Esophagus muscularis mucosa (tissue), 4 donors: ENCODE measurements around the gene GPRIN3. TPM values are rescaled to one million over a fixed set of nuclear protein-coding genes. Genes with fewer than 3 reads are reported as not detected.

Source experiments
- DNase-seq: peaks from one replicate; pipeline ENCODE4 v3.0.0-alpha.2; 2017; ENCODE audit errors: extremely low spot score
- H3K27ac ChIP-seq, 4 donors: fragments of 200-600 bp; sonication (generic); replicated peaks in 1 of 4; 1 replicate in 3 of 4; 2 replicates in 1 of 4; pipeline ENCODE4 v1.5.1; 2016 to 2019; ENCODE audit warnings: mild to moderate bottlenecking in 1 of 4
- H3K27me3 ChIP-seq, 4 donors: fragments of 200-600 bp; sonication (generic); one replicate each; pipeline versions ENCODE4 v1.5.1 to v1.6.0; 2016 to 2019
- H3K36me3 ChIP-seq, 4 donors: fragments of 200-600 bp; sonication (generic); one replicate each; pipeline ENCODE4 v1.5.1; 2016 to 2019
- H3K4me1 ChIP-seq, 4 donors: fragments of 200-600 bp; sonication (generic); one replicate each; pipeline ENCODE4 v1.5.1; 2016 to 2019
- H3K4me3 ChIP-seq, 4 donors: fragments of 200-600 bp; sonication (generic); 1 replicate in 2 of 4; 2 replicates in 2 of 4; pipeline ENCODE4 v1.5.1; 2016 to 2019; ENCODE audit warnings: mild to moderate bottlenecking in 4 of 4, moderate library complexity in 1 of 4
- H3K9me3 ChIP-seq, 4 donors: fragments of 200-600 bp; sonication (generic); 1 replicate in 3 of 4; 2 replicates in 1 of 4; pipeline ENCODE4 v1.5.1; 2016 to 2019
- CTCF ChIP-seq, 3 experiments: fragments of 200-600 bp in 2 of 3; fragments of 450-650 bp in 1 of 3; sonication (generic) in 2 of 3; IDR thresholded peaks; one replicate each; pipeline ENCODE4 v1.5.1; 2017 to 2019; ENCODE audit warnings: antibody characterized with exemption in 3 of 3, mild to moderate bottlenecking in 2 of 3, moderate library complexity in 1 of 3
- EP300 ChIP-seq: sonication (generic); formaldehyde crosslinking; IDR thresholded peaks from one replicate; pipeline ENCODE4 v1.6.1; 2017; ENCODE audit warnings: antibody characterized with exemption
- POLR2A ChIP-seq: fragments of 450-650 bp; IDR thresholded peaks from one replicate; pipeline ENCODE4 v1.6.1; 2017; ENCODE audit warnings: antibody characterized with exemption, moderate library complexity, mild to moderate bottlenecking, low read depth
- POLR2AphosphoS5 ChIP-seq, 2 donors: sonication (generic); formaldehyde crosslinking; IDR thresholded peaks; one replicate each; pipeline ENCODE4 v1.6.1; 2017; ENCODE audit warnings: antibody characterized with exemption in 2 of 2
- WGBS: methylation state at CpG from one replicate; pipeline ENCODE4 v1.1.5; 2018; 5-methylcytosine and 5-hydroxymethylcytosine counted together
- intact Hi-C: fragments of 100-400 bp; cut with DNase I; formaldehyde crosslinking; loops from one replicate; pipeline ENCODE4 v1.15.1; 2023
- total RNA-seq, 4 donors: library from RNA; depleted of rRNA; stranded (reverse); fragments of >200 nt; gene quantifications; one replicate each; pipeline versions ENCODE4 v1.1.0 to v1.2.1, GENCODE V29; 2016

Gene GPRIN3
- total RNA-seq, 4 donors from 2014 or later = 2.5 to 3.6 (median 2.8) TPM

DNA sequence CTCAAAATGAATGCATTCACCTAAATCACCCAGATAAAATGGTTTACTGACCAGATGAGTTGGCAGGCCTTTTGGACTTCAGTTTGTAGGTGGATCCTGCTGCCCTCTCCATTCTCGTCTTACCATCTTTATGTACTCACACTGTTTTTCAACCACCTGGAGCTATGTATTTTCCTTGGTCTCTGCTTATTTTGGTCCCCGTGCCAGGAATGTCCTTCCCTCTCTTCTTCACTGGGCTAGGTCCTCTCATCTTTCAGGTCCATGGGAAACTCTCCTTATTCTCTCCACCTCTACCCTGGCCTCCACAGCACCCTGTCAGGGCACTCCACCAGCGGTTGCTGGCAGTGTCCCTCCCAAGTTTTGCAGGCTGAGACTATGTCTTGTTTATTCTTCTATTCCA is 2.6 kb downstream of the GPRIN3 start:
- DNase-seq = no peak
- H3K4me1 ChIP-seq = peaks cover 7 to 40% (median 21%) of the 10 kb centered on the region in 4 donors
- peak overlapping the region in 1 of 4 donors; percentile 80 for H3K4me3 ChIP-seq
- H3K9me3 ChIP-seq = no peaks in the 10 kb centered on the region
- WGBS = 79% methylated on average over 3 of the region's 3 CpGs
- H3K27ac ChIP-seq = no peak overlapping the region
- intact Hi-C loops = no loop called here
- TF ChIP-seq EP300 = no peak
- TF ChIP-seq POLR2AphosphoS5 (IDR thresholded peaks at IDR 0.05) = no peak
- TF ChIP-seq POLR2A = no peak
- no peak for TF ChIP-seq CTCF (IDR thresholded peaks at IDR 0.05)
- H3K36me3 ChIP-seq = no peaks in the 10 kb centered on the region
- H3K27me3 ChIP-seq = no peaks in the 10 kb centered on the region

DNA sequence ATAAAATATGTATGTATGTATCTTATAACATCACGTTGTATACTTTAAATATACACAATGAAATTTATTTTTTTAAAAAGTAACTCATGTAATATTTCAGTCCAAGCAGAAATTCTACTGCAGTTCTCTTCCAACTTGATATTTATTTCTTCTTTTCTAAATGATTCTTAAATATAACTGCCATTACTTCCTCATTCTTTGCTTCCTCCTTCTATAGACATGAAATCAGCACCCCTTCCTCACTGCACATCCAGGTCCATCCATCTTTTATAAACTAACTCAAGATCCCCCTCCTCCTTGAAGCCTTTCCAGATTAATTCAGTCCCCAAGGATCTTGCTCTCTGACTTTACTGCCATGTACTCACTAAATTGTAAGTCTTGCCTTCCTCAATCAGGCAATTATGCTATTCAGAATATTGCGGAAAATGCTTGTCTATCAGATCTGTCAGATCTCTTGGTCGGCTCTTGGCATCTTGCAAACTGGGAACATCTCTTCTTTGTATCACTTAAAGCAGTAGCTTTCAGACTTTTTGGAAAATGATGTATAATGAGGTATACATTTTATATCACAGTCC is 3.7 kb downstream of the GPRIN3 start:
- Histone ChIP-seq H3K27ac (no peak overlapping the region), H3K27me3 (no peaks in the 10 kb centered on the region), H3K9me3 (no peaks in the 10 kb centered on the region), H3K4me3 (no peak overlapping the region), H3K4me1 (peaks cover 7 to 41% (median 21%) of the 10 kb centered on the region in 4 donors), H3K36me3 (no peaks in the 10 kb centered on the region)
- TF ChIP-seq POLR2A (no peak), CTCF (IDR thresholded peaks at IDR 0.05) (no peak), POLR2AphosphoS5 (IDR thresholded peaks at IDR 0.05) (no peak)
- intact Hi-C loops = no loop called here
- DNase-seq = no peak
- 86% methylated on average over 3 of the region's 3 CpGs for WGBS

DNA sequence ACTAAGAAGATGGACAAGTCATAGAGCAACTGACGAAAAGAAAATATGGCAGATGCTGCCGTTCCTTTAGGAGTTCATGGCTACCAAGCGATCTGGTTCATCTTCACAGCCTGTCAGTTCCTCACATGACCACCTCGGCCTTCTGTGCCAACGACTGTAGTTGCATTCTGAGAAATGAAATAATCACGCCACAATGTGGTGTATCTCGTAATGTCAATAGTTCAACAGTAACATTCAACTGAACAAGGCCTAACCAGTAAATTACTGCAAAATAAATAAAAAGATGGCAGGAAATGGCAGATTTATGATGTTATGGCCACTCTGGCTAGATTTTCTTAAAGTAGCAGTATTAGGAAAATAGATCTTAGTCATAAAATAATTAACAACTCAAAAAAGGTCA is 4.4 kb downstream of the GPRIN3 start:
- DNase-seq = no peak
- no peaks in the 10 kb centered on the region for H3K27me3 ChIP-seq
- WGBS = 87% methylated on average over 7 of the region's 7 CpGs
- TF ChIP-seq POLR2AphosphoS5 (IDR thresholded peaks at IDR 0.05) (no peak), CTCF (IDR thresholded peaks at IDR 0.05) (no peak), EP300 (no peak), POLR2A (no peak)
- peaks cover 4 to 42% (median 21%) of the 10 kb centered on the region in 4 donors for H3K4me1 ChIP-seq
- H3K9me3 ChIP-seq = no peaks in the 10 kb centered on the region
- intact Hi-C loops = no loop called here
- no peak overlapping the region for H3K27ac ChIP-seq
- H3K4me3 ChIP-seq = no peak overlapping the region
- no peaks in the 10 kb centered on the region for H3K36me3 ChIP-seq

DNA sequence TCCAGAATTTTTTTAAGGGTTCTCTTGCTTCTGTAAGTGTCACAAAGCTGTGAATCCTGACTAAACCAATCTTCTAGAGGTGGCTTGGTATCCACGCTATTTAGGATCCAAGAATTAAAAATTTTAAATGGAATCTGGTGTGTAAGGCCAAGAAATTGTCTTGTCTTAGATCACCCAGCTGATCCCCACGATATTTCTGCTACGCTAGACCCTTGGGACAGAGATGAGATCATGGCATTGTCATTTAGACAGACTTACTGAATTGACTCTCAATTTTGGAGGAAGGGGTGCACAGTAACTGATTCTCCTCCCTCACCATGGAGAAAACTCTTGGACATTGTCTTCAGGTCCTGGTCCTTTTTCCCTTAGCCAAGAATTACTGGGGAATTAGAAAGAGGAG is 5.7 kb downstream of the GPRIN3 start:
- 90% methylated on average over 3 of the region's 3 CpGs for WGBS
- no peak for TF ChIP-seq EP300
- no peak for TF ChIP-seq POLR2AphosphoS5 (IDR thresholded peaks at IDR 0.05)
- TF ChIP-seq POLR2A = no peak
- no peak for TF ChIP-seq CTCF (IDR thresholded peaks at IDR 0.05)
- H3K27ac ChIP-seq = peak overlapping the region in 1 of 4 donors; percentile 31
- H3K9me3 ChIP-seq = no peaks in the 10 kb centered on the region
- no peaks in the 10 kb centered on the region for H3K27me3 ChIP-seq
- no peak overlapping the region for H3K4me3 ChIP-seq
- DNase-seq = no peak
- intact Hi-C loops = no loop called here
- no peaks in the 10 kb centered on the region for H3K36me3 ChIP-seq
- peaks cover 2 to 37% (median 12%) of the 10 kb centered on the region in 4 donors for H3K4me1 ChIP-seq

GRCh38 chr4:89301003-89301402 is 6.6 kb downstream of the GPRIN3 start:
- H3K4me1 ChIP-seq = peaks cover 11 to 38% (median 15%) of the 10 kb centered on the region in 4 donors
- H3K4me3 ChIP-seq = no peak overlapping the region
- TF ChIP-seq POLR2AphosphoS5 (IDR thresholded peaks at IDR 0.05) = no peak
- TF ChIP-seq POLR2A = no peak
- TF ChIP-seq EP300 = no peak
- TF ChIP-seq CTCF (IDR thresholded peaks at IDR 0.05) = no peak
- no peak for DNase-seq
- H3K27me3 ChIP-seq = no peaks in the 10 kb centered on the region
- WGBS = 88% methylated on average over 1 of the region's 1 CpG
- H3K27ac ChIP-seq = peak overlapping the region in 1 of 4 donors; percentile 31
- H3K9me3 ChIP-seq = no peaks in the 10 kb centered on the region
- no peaks in the 10 kb centered on the region for H3K36me3 ChIP-seq
- intact Hi-C loops = no loop called here
